ENCODE measurements around the gene CNTN3. TPM values are rescaled to one million over a fixed set of nuclear protein-coding genes. Genes with fewer than 3 reads are reported as not detected.

Gene CNTN3
- total RNA-seq, 1 donor from 2014 or later = 11.3 TPM

GRCh38 chr3:74605437-74605836, 9.0 kb downstream of the CNTN3 start:
- H3K27ac Mint-ChIP-seq = no peak overlapping the region
- H3K4me1 Mint-ChIP-seq (ENCODE audit: low read depth) = peaks cover under 1% of the 10 kb centered on the region
- no peak overlapping the region for H3K4me3 Mint-ChIP-seq (ENCODE audit: low read depth)
- TF ChIP-seq, protein P1, sequence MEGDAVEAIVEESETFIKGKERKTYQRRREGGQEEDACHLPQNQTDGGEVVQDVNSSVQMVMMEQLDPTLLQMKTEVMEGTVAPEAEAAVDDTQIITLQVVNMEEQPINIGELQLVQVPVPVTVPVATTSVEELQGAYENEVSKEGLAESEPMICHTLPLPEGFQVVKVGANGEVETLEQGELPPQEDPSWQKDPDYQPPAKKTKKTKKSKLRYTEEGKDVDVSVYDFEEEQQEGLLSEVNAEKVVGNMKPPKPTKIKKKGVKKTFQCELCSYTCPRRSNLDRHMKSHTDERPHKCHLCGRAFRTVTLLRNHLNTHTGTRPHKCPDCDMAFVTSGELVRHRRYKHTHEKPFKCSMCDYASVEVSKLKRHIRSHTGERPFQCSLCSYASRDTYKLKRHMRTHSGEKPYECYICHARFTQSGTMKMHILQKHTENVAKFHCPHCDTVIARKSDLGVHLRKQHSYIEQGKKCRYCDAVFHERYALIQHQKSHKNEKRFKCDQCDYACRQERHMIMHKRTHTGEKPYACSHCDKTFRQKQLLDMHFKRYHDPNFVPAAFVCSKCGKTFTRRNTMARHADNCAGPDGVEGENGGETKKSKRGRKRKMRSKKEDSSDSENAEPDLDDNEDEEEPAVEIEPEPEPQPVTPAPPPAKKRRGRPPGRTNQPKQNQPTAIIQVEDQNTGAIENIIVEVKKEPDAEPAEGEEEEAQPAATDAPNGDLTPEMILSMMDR (IDR thresholded peaks at IDR 0.05; ENCODE audit: unreplicated experiment) = no peak
- H3K36me3 Mint-ChIP-seq (ENCODE audit: insufficient read depth) = peaks cover 1% of the 10 kb centered on the region
- DNase-seq (ENCODE audit: low spot score, unreplicated experiment) = no peak
- H3K27me3 Mint-ChIP-seq = no peaks in the 10 kb centered on the region
- peaks cover 4% of the 10 kb centered on the region for H3K9me3 Mint-ChIP-seq (ENCODE audit: low read depth)

- no peaks in the 10 kb centered on the region for H3K27me3 Mint-ChIP-seq
- peaks cover 5% of the 10 kb centered on the region for H3K36me3 Mint-ChIP-seq (ENCODE audit: insufficient read depth)
- H3K4me1 Mint-ChIP-seq (ENCODE audit: low read depth) = no peaks in the 10 kb centered on the region
- no peak for DNase-seq (ENCODE audit: low spot score, unreplicated experiment)
- TF ChIP-seq, protein P1 (IDR thresholded peaks at IDR 0.05; ENCODE audit: unreplicated experiment) = no peak
- peaks cover 11% of the 10 kb centered on the region for H3K9me3 Mint-ChIP-seq (ENCODE audit: low read depth)
- H3K27ac Mint-ChIP-seq = no peak overlapping the region
- no peak overlapping the region for H3K4me3 Mint-ChIP-seq (ENCODE audit: low read depth)
Measured at GRCh38 chr3:74603292-74603691, 11.2 kb downstream of the CNTN3 start.

DNA sequence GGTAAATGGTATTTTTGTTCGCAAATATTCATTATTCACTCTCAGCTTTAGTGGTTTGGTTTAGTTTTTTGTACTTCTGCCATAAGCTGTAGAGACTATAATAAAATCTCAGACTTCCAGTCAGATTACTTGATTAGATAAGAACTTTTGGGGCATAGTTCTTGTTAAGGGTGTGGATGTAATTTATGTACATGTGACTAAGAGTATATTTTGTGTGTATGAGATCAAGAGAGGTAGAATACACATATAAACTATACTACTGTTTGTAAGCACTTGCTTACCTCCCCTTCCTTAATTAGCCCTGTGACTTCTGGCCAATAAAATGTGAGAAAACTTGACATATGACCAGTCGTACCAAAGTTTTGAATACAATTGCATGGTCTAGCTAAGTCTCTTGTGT, 12.0 kb downstream of the CNTN3 start:
- Mint-ChIP-seq H3K36me3 (ENCODE audit: insufficient read depth) (peaks cover 5% of the 10 kb centered on the region), H3K4me3 (ENCODE audit: low read depth) (no peak overlapping the region), H3K4me1 (ENCODE audit: low read depth) (no peaks in the 10 kb centered on the region), H3K27ac (no peak overlapping the region), H3K27me3 (no peaks in the 10 kb centered on the region), H3K9me3 (ENCODE audit: low read depth) (peaks cover 11% of the 10 kb centered on the region)
- no peak for DNase-seq (ENCODE audit: low spot score, unreplicated experiment)
- TF ChIP-seq, protein P1 (IDR thresholded peaks at IDR 0.05; ENCODE audit: unreplicated experiment) = no peak

- no peak overlapping the region for H3K4me3 Mint-ChIP-seq (ENCODE audit: low read depth)
- H3K27me3 Mint-ChIP-seq = no peaks in the 10 kb centered on the region
- H3K36me3 Mint-ChIP-seq (ENCODE audit: insufficient read depth) = peaks cover 5% of the 10 kb centered on the region
- no peak overlapping the region for H3K27ac Mint-ChIP-seq
- no peaks in the 10 kb centered on the region for H3K4me1 Mint-ChIP-seq (ENCODE audit: low read depth)
- DNase-seq (ENCODE audit: low spot score, unreplicated experiment) = no peak
- TF ChIP-seq, protein P1 (IDR thresholded peaks at IDR 0.05; ENCODE audit: unreplicated experiment) = no peak
- peaks cover 11% of the 10 kb centered on the region for H3K9me3 Mint-ChIP-seq (ENCODE audit: low read depth)
Measured at GRCh38 chr3:74601793-74602192, 12.7 kb downstream of the CNTN3 start.

DNA sequence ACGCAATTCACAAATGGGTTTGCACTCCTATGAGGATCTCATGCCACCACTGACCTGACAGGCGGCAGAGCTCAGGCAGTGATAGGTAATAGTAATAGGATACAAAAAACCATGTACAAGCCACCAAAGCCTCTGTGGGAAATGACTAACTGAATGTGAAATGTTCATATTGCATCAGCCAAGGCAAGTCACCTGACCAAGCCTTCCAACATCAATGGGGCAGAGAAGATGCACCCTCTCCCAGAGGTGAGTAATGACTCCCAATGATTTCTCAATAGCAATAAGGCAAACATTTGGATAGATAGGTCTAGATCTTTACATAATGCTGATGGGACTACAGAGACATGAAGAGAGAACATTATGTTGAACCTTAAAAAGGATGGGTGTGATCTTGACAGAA, 14.9 kb downstream of the CNTN3 start:
- Mint-ChIP-seq H3K4me3 (ENCODE audit: low read depth) (no peak overlapping the region), H3K27ac (no peak overlapping the region), H3K9me3 (ENCODE audit: low read depth) (peaks cover 10% of the 10 kb centered on the region), H3K4me1 (ENCODE audit: low read depth) (no peaks in the 10 kb centered on the region), H3K27me3 (no peaks in the 10 kb centered on the region), H3K36me3 (ENCODE audit: insufficient read depth) (peaks cover 7% of the 10 kb centered on the region)
- DNase-seq (ENCODE audit: low spot score, unreplicated experiment) = no peak
- TF ChIP-seq, protein P1 (IDR thresholded peaks at IDR 0.05; ENCODE audit: unreplicated experiment) = no peak
